GM21723 (cell line): ENCODE measurements around the gene CDC25A.
A peak's percentile ranks its signal among the peaks of the same experiment; 100 is the strongest.
"Not testable (repeated sequence)": the region's sequence is repeated elsewhere in the genome, so short reads cannot be mapped to it uniquely, and the experiment has no call there.

Experiments used
- ATAC-seq: cut with Tn5 transposase; IDR thresholded peaks from one replicate; pipeline ENCODE4 v1.9.1; 2021; ENCODE audit warnings: mild to moderate bottlenecking, moderate library complexity; ENCODE audit not compliant: unreplicated experiment

CDC25A gene

DNA sequence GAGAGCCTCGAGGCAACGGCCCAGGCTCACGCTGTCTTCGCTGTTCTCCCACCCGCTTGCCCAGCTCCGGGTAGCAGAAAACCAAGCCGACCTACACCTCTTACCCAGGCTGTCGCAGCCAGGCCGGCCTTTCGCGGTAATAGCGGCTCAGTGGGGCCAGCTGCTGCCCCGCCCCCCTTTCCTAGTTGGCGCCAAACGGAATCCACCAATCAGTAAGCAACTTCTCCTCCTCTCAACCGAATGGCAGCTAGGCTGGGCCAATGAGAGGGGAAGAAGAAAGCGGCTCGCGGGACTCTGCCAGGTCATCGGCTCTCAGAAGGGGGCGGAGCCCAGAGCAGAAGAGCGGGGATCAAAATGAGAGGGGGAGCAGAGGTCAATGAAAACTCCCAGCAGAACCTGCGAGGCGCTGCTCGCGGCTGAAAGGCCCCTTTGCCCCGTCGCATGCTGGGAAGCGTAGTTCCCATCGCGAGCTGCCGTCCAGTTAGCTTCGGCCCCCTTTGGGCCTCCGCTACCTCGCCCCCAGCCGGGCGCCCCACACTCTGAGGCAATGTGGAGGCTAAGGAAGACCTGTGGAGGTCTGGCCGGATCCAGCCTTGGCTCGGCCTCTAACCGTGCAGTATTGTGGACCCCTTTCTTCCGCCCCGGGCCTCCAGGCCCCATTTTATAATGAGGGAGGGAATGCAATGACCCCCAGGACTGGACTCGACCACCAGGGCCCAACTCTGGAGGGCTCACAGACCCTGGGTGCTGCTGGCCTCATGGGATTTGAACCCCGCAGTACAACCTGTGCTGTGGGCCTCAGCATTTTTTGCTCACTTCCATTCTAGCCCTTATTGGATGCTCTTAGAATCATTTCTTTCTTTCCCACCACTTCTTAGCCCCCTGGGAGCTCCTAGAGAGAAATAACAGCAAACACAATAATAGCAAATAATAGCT lies at the start of gene CDC25A:
CDC25A (minus strand) TSS at position 152 of the 936 bp plus-strand sequence. CDS start 470 bp downstream, outside the sequence.
- peak; percentile 94 for ATAC-seq

DNA sequence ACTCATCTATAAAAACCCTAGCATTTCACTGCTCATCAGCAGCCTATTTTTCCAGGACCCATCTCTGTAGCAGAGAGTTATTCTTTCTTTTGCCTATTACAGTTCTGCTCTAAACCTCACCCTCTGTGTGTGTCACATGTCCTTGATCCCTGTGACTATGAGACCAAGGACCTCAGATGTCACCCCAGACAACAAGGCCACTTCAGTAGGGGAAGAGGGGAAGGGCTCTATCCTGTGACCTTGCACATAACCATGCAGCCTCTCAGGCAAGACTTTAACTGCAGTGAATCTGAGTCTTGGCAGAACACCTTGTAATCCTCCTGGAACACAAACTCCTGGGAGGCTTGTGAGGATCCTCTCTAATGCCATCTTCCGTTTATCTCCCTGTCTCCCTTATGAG lies 48.3 kb upstream of the CDC25A start:
- ATAC-seq: no peak

DNA sequence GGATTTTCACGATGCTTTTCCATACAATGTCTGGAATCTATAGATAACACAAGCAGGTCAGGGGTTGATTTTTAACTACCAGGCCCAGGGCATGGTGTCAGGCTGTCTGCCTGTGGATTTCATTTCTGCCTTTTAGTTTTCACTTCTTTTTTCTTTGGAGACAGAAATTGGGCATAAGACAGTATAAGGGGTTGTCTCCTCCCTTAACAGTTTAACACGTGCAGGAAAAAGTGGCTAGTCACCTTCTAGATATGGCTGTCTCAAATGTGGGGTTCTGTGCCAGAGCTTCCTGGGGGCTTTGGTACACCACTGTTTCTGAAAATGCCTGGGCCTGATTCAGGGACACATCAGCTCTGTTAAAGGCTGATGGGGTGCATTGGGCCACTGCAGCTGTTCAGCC lies 45.3 kb upstream of the CDC25A start:
- no peak for ATAC-seq

DNA sequence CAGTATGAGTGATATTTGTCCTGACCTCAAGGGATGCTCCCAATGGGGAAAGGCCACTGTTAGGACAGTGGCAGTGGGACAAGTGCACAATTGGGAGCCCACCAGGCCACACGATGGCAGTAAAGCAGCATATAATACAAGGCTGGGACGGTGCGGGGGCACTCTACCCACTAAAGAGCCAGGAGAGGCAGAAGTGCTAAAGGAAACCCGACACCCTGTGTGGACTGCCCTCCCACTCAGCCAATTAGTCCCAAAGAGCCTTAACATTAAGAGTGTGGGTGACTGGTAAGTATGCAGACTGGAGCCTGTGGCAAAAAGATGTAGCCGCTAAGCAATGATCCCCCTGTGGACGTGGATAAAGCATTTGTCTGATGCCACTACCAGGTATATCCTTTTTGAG lies 44.5 kb upstream of the CDC25A start:
- peak; percentile 69 for ATAC-seq

DNA sequence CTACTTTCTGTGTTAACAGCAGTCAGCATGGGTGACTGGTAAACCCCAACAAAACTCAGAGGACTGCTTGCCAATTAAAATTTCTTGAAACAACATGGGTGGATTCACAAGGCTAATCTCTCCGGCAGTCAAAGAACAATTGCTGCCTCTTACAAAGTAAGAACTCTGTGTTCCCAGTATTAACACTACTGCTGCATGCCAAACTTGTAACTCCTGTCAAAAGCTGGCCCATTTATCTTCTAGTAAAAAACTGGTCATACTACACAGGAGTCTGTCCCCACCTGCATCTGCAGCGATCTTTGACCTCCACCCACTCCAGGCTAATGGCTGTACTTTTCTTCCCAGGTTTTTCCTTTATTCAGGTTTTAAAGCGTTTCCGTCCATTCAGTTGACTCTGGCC lies 44.0 kb upstream of the CDC25A start:
- ATAC-seq: no peak

DNA sequence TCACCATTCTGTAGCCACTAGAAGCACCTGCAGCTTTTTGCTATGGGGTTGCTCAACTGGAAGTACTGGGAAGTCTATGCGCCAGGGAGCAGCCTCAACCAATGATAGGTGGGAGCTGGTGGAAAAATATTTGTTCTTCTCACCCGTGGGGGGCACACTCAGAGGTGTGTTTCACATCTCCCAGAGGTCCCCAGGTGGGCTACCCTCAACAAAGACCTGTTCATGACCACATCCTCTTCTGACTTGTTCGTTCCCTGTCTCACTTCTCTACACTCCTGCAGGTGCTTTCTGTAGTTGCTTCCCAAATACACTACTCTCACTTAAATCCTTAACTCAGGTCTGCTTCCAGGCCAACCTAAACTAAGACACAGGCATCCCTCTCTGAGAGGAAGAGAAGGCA lies 38.7 kb upstream of the CDC25A start:
- no peak for ATAC-seq

DNA sequence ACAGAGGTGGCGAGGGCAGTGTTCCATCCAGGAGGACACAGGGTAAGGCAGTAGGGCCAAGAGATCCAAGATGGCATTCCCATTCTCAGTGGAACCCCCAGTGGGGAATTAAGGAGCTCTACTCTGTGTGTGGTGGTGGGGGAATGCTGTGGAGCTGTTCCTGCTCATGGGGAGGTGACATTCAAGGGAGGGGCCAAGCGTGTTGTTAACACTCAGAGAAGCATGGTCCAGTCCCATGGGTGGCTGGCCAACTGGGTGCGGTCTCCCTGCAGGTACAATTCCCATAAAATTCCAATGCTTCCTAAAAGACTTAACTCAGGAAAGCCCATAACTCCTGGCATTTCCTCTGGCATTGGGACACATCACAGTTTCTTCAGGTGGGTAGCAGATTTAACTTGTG lies 37.4 kb upstream of the CDC25A start:
- no peak for ATAC-seq

DNA sequence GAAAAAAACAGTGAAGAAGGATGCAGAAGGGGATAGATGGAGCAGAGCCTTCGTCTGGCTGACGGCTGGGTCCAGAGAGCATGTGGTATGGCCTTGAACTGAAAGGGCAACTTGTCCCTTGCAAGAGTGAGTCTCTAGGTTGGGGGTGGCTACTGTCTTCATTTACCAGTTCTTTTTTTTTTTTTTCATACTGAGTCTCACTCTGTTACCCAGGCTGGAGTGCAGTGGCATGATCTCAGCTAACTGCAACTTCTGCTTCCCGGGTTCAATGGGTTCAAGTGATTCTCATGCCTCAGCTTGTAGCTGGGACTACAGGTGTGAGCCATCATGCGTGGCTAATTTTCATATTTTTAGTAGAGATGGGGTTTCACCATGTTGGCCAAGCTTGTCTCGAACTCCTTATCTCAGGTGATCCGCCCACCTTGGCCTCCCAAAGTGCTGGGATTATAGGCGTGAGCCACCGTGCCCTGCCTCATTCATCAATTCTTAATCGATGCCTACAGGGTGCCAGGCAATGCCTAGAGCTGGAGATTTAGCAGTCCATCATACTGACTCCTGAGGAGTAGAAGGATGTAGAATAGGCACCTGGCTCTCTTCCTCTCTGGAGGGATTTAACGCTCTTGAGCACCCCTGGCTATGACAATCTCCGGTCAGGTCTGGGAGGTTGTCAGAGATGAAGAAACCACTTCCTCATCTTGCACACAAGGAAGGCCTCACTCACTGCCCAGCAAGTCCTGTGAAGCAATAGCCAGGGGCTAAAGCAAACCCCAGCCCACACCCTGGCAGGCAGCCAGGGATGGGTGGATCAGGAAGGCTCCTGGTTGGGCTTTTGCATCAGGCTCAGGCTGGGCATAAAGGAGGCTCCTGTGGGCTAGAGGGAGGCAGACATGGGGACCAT lies 34.6 kb upstream of the CDC25A start, which contains the start of gene CAMP:
CAMP (plus strand) TSS at position 880 of the 898 bp plus-strand sequence; CDS start at position 897, 17 bp downstream.
- ATAC-seq: peak; percentile 74

DNA sequence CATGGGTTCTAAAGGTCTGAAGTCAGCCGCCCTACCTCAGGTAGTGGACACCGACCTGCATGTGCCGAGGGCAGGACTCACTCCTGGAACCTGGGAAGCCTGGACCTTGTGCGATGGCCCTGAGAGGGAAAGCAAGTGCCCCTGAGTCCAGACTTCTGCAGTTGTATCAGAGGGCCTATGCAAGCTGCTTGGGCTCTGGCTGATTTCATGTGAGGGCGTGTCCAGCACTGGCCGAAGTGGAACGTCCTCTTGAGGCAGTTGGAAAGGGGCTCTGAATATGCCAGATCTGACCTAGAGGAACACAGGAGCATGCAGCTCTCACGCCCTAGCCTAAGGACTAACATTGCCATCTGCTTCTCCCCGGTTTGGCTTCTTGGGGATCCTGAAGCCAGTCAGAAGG lies 32.5 kb upstream of the CDC25A start:
- ATAC-seq: no peak

DNA sequence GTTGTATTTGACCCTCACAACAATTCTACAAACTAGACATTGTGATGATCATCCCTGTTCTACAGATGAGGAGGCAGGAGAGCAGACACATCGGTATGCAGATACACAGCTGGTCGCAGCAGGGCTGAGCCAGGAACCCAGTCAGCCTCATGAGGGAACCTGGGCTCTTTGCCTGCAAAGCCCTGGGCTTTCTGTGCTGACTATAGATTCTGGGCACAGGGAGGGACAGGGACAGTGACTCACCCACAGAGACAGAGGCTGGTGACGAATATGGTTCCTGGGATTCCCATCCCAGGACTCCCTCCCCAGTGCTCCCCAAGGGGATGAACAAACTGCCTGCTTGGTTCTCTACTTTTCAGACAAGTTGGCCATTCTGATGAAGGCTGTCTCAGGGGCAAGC lies 31.3 kb upstream of the CDC25A start:
- no peak for ATAC-seq

DNA sequence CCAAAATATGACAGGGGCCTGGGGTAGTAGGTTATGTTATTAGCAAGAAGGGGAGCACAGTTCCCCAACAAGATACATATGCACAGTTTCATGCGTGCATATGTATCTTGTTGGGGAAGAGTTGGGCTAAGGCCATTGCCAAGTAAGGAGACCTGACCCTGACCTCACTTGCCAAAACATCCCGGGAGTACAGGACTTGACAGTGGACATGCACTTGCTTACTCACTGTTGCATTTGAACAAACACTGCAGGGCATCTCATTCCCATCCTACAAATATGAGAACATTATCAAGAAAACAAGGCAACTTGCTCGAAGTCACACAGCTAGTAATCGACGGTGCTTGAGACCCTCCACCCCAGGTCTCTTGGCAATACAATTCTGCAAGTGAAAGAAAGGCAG lies 30.3 kb upstream of the CDC25A start:
- no peak for ATAC-seq

DNA sequence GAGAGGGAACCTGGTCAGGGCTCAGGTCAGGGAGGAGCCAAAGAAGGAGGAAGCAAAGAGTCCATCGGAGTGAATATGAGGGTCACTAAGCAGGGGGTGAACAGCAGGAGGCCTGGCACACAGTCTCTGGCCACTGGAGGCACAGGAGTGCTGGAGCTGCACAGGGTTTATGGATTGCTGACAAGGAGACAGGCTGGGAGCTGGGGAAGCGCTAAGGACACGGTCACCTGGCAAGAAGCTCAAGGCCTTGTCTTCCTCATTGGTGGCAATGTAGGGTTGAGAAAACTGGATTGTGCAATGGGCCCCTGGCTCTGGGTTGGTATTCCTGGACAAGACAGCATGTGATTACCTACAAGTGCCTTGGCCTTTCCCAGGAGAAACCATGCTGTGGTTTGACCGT lies 29.2 kb upstream of the CDC25A start:
- no peak for ATAC-seq

DNA sequence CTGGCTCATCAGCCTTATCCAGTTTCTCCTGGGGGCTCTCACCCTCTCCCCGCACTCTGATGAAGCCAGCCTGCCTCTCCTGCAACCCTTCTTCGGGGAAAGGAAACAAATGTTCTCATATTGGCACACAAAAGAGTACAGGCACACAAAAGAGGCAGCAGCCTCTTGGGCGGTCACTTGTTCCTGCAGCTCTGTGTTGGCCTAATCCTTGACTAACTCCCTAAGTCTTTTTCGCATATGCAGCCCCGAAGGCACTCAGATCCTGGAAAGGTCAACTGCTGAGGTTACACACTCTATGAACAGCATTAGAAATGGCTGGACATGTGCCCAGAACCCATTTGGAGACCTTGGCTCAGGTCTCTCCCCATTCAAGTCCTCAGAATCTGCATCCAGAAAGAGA lies 27.7 kb upstream of the CDC25A start:
- ATAC-seq: no peak

DNA sequence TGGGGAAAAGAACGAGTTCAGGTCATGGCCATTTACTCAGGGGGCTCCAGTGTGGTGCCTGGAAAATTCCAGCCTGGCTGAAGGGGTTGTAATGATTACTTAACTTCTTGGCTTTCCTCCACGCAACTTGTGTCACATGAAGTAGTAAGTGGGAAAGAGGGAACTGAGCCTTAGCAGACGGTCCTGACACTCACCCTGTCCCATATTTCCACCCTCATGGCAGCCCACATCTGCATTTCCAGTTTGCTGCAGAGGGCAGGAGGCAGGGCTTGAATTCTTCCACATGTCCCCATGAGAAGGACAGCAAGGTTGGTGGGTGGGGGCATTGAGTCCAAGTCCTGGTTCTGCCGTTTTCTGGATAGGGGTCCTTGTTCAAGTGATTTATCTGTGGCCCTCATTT lies 27.2 kb upstream of the CDC25A start:
- ATAC-seq: no peak

DNA sequence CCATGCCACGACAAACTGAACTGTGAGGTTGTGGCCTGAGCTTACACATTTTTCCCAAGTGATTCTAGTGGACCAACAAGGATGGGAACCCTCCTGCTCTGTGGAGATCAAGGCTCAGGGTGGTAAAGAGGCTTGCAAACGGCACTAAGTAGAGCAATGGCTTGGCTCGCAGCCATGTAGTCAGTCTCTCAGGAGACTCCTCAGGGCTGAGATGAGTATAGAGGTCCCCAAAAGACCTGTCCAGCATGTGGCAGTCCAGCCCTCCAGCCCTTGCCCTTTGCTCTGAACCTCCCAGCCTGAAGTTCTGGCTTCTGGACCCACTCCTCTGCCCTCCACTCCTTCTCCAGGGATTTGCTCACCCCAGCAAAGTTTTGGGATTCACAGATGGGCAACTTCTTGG lies 26.8 kb upstream of the CDC25A start:
- no peak for ATAC-seq

DNA sequence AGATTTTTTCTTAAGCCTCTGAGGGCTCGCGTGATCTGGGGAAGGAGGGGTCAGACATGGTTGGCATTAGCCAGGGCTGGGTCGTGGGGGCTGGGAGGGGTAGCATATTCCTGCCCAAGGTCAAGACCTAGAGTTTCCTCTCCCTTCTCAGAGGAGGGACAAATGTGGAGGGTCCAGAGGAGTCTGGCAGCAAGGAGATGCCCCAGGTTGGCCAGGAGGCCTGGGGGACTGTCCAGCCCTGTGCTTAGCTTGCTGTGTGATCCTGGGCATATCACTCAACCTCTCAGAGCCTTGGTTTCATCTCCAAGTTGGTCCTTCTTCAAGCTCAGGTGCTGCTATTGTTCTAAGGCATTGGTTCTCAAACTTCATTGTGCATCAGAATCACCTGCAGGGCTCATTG lies 26.0 kb upstream of the CDC25A start:
- ATAC-seq: no peak

DNA sequence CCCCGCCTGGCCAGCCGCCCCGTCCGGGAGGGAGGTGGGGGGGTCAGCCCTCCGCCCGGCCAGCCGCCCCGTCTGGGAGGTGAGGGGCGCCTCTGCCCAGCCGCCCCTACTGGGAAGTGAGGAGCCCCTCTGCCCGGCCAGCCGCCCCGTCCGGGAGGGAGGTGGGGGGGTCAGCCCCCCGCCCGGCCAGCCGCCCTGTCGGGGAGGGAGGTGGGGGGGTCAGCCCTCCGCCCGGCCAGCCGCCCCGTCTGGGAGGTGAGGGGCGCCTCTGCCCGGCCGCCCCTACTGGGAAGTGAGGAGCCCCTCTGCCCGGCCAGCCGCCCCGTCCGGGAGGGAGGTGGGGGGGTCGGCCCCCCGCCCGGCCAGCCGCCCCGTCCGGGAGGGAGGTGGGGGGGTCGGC lies 23.6 kb upstream of the CDC25A start:
- ATAC-seq: not testable (repeated sequence)

DNA sequence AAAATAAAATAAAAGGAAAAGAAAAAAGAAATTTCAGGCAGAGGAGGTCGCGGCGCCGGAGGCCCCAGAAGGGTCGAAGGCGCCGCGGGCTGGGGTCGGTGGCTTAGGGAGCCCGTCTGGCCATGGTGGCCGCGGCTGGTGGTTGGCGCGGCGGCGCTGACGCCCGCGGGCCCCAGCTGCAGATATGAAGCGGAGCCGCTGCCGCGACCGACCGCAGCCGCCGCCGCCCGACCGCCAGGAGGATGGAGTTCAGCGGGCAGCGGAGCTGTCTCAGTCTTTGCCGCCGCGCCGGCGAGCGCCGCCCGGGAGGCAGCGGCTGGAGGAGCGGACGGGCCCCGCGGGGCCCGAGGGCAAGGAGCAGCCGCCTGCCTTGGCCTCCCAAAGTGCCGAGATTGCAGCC lies 22.3 kb upstream of the CDC25A start:
- not testable (repeated sequence) for ATAC-seq

DNA sequence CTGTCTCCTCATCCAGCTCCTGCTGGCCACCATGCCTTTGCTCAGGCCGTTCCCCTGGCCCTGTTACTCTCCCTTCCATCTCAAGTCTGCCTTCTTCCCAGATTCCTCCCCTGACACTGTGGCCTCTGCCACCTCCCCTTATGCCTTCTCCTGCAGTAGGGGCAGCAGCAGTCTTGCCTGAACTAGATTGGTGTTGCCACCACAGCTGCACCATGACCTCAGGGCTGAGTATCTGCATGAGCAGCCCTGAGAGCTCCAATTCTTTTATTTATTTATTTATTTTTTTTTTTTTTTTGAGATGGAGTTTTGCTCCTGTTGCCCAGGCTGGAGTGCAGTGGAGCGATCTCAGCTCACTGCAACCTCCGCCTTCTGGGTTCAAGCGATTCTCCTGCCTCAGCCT lies 21.2 kb upstream of the CDC25A start:
- ATAC-seq: no peak

DNA sequence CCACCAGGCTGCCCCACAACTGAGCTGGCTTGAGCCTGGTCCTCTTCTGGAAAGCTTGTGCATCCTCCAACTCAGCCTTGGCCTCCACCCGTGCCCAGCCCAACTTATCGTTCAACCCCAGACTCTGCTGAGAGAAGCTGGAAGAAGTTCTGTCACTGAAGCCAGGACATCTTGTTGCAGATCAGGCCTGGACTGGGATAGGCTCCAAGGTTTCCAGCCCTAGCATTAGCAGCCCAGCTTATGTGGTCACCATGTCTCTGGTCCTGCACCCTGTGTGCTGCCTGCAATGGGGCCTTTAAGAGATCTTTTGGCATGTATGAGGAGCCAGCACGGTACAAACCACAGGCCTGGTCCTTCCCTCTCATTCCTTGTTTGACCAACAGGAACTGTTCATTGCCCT lies 19.9 kb upstream of the CDC25A start:
- no peak for ATAC-seq

DNA sequence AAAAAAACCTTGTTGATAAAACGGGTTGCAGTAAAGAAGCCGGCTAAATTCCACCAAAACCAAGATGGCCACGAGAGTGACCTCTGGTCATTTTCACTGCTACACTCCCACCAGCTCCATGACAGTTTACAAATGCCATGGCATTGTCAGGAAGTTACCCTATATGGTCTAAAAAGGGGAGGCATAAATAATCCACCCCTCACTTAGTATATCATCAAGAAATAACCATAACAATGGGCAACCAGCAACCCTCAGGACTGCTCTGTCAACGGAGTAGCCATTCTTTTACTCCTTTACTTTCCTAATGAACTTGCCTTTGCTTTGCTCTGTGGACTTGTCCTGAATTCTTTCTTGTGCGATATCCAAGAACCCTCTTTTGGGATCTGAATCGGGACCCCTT lies 14.4 kb upstream of the CDC25A start:
- ATAC-seq: no peak

DNA sequence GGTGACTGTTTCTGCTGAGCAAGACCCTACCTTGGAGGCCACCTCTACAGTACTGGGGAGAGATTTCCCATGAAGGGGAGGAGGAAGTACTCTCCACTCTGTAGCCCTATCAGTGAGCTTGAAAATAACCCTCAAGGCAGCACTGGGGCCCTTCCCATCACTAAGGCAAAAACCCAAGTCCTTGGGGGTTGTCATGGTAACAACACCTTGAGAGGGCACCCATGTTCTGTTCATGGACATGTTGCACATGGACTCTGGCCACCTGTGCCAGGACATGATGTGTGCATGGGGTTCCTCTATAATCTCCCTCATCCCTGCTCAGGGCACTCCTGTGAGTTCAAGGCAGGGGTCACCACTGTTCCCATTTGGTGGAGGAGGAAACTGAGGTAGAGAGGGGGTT lies 10.9 kb upstream of the CDC25A start:
- no peak for ATAC-seq
